Measurements from ENCODE around the gene SPRYD7.
"Not testable (repeated sequence)": the region's sequence is repeated elsewhere in the genome, so short reads cannot be mapped to it uniquely, and the experiment has no call there.

Gene SPRYD7

GRCh38 chr13:49936075-49936967, at the start of gene SPRYD7:
SPRYD7 (minus strand) TSS chr13:49936340; CDS start chr13:49936235, 105 bp downstream.
- DNase-seq (ENCODE audit: low read depth in 2 of 2): peak; percentile 92

- DNase-seq (ENCODE audit: low read depth in 2 of 2): no peak
Observed at GRCh38 chr13:49985129-49985528, 49.0 kb upstream of the SPRYD7 start.

GRCh38 chr13:49980266-49980665, 44.1 kb upstream of the SPRYD7 start:
- DNase-seq (ENCODE audit: low read depth in 2 of 2): no peak

GRCh38 chr13:49977992-49978391, 41.9 kb upstream of the SPRYD7 start:
- no peak for DNase-seq (ENCODE audit: low read depth in 2 of 2)

- DNase-seq (ENCODE audit: low read depth in 2 of 2): peak in 1 of 2 experiments; percentile 12
Observed at GRCh38 chr13:49976314-49977258, 40.4 kb upstream of the SPRYD7 start.

- no peak for DNase-seq (ENCODE audit: low read depth in 2 of 2)
Observed at GRCh38 chr13:49975826-49976225, 39.7 kb upstream of the SPRYD7 start.

- no peak for DNase-seq (ENCODE audit: low read depth in 2 of 2)
Observed at GRCh38 chr13:49972709-49973108, 36.6 kb upstream of the SPRYD7 start.

GRCh38 chr13:49967456-49967855, 31.3 kb upstream of the SPRYD7 start:
- no peak for DNase-seq (ENCODE audit: low read depth in 2 of 2)

- no peak for DNase-seq (ENCODE audit: low read depth in 2 of 2)
Observed at GRCh38 chr13:49958321-49958720, 22.2 kb upstream of the SPRYD7 start.

GRCh38 chr13:49956131-49956530, 20.0 kb upstream of the SPRYD7 start:
- DNase-seq (ENCODE audit: low read depth in 2 of 2): no peak

GRCh38 chr13:49954674-49955455, 18.7 kb upstream of the SPRYD7 start:
- DNase-seq (ENCODE audit: low read depth in 2 of 2): no peak

GRCh38 chr13:49953560-49953959, 17.4 kb upstream of the SPRYD7 start:
- no peak for DNase-seq (ENCODE audit: low read depth in 2 of 2)

- DNase-seq (ENCODE audit: low read depth in 2 of 2): no peak
Observed at GRCh38 chr13:49951754-49952535, 15.8 kb upstream of the SPRYD7 start.

GRCh38 chr13:49948777-49949270, 12.7 kb upstream of the SPRYD7 start:
- DNase-seq (ENCODE audit: low read depth in 2 of 2): not testable (repeated sequence)

- no peak for DNase-seq (ENCODE audit: low read depth in 2 of 2)
Observed at GRCh38 chr13:49939321-49939720, 3.2 kb upstream of the SPRYD7 start.

- DNase-seq (ENCODE audit: low read depth in 2 of 2): no peak
Observed at GRCh38 chr13:49938921-49939320, 2.8 kb upstream of the SPRYD7 start.

GRCh38 chr13:49938314-49938713, 2.2 kb upstream of the SPRYD7 start:
- DNase-seq (ENCODE audit: low read depth in 2 of 2): no peak

- no peak for DNase-seq (ENCODE audit: low read depth in 2 of 2)
Observed at GRCh38 chr13:49936968-49937273, 781 bp upstream of the SPRYD7 start.

GRCh38 chr13:49935171-49936074, 717 bp downstream of the SPRYD7 start:
- no peak for DNase-seq (ENCODE audit: low read depth in 2 of 2)

- no peak for DNase-seq (ENCODE audit: low read depth in 2 of 2)
Observed at GRCh38 chr13:49933511-49933910, 2.6 kb downstream of the SPRYD7 start.

All from fibroblast of skin of left biceps (primary cell).